PC-9 (cell line): Measurements from ENCODE around the gene SEMA4C.

Experiments used
- EZH2 ChIP-seq: fragments of 200-600 bp; sonication (generic); IDR thresholded peaks from 2 replicates; pipeline ENCODE4 v1.8.0; 2017; ENCODE audit warnings: antibody characterized with exemption, low read depth
- TF ChIP-seq, protein P1 (sequence below): fragments of 200-600 bp; sonication (generic); conservative IDR thresholded peaks from 2 replicates; pipeline ENCODE4 v1.6.1; 2017; ENCODE audit warnings: mixed run types, antibody characterized with exemption, mild to moderate bottlenecking, moderate library complexity

DNA sequence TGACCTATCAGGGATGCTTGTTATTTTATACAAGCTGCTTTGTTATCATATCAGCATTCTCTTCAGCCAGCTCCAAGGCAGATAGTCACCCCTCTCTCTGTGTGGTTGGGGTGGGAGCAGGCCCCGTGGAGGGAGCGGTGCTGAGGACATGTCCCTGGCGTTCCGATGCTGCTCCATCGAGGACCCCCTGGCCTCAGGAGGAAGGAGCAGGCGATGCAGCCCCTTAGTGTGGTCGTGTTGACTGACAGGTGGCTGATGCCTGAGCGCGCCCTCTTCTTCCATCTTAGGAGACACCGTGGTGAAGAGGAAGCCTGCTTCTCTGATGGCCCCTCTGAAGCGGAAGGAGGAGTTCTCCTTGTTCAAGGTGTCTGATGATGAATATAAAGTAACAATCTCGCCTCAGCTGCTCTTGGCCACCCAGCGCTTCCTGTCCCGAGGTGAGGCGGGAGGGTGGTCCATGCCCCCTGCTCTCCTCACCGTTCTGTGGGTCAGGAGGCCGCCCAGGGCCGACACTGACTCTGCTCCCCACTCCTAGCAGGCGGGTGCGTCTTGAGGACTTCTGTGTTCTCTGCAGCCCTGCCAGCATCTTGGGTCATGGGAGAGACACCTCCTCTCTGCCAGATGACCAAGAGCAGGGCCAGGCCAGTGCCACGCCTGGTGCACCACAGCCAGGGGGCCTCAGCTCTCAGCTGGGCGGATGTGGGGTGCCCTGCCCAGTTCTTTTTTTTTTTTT is 43.2 kb downstream of the SEMA4C start:
- TF ChIP-seq, protein P1, sequence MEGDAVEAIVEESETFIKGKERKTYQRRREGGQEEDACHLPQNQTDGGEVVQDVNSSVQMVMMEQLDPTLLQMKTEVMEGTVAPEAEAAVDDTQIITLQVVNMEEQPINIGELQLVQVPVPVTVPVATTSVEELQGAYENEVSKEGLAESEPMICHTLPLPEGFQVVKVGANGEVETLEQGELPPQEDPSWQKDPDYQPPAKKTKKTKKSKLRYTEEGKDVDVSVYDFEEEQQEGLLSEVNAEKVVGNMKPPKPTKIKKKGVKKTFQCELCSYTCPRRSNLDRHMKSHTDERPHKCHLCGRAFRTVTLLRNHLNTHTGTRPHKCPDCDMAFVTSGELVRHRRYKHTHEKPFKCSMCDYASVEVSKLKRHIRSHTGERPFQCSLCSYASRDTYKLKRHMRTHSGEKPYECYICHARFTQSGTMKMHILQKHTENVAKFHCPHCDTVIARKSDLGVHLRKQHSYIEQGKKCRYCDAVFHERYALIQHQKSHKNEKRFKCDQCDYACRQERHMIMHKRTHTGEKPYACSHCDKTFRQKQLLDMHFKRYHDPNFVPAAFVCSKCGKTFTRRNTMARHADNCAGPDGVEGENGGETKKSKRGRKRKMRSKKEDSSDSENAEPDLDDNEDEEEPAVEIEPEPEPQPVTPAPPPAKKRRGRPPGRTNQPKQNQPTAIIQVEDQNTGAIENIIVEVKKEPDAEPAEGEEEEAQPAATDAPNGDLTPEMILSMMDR = no peak
- TF ChIP-seq EZH2 = no peak
